ENCODE results near the gene MCRIP1.

Gene MCRIP1

DNA sequence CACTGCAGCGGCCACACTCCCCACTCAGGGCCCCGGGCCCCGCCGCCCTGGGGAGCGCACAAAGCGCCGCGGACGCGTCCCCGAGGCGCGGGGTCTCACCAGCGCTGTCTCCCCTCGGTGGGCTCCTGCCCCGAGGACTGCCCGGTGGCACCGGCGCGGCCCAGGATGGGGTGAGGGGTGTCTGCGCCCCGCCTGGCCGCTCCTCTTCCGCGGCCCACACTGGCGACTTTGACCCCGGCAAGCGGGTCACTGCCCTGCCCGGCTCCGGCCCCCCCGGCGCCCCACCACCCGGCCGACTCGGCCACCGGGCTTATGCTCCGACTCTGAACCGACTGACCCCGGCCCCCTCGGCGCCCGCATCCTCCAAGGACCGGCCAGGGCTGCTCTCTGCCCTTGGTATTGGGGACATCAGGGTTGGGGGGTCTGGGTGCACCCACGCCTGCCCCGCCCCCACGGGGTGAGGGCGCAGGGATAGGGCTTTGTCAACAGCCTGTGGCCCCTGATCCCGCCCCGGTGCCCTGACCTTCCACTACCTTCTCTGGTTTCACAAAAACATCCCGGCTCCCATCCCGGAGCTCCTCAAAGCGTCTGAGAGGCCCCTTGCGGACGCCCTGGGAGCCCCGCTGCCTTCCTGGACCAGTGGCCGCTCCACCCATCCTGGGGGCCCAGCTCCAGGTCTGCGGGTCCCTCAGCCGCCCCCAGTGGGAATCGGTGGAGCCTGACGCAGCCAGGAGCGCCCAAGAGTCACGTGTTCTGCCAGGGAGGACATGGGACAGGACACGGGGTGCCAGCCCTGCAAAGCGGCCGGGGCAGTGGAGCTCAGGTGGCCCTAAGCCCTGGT is 28.3 kb downstream of the MCRIP1 start:
- DNase-seq (ENCODE audit: low spot score) = no peak

DNA sequence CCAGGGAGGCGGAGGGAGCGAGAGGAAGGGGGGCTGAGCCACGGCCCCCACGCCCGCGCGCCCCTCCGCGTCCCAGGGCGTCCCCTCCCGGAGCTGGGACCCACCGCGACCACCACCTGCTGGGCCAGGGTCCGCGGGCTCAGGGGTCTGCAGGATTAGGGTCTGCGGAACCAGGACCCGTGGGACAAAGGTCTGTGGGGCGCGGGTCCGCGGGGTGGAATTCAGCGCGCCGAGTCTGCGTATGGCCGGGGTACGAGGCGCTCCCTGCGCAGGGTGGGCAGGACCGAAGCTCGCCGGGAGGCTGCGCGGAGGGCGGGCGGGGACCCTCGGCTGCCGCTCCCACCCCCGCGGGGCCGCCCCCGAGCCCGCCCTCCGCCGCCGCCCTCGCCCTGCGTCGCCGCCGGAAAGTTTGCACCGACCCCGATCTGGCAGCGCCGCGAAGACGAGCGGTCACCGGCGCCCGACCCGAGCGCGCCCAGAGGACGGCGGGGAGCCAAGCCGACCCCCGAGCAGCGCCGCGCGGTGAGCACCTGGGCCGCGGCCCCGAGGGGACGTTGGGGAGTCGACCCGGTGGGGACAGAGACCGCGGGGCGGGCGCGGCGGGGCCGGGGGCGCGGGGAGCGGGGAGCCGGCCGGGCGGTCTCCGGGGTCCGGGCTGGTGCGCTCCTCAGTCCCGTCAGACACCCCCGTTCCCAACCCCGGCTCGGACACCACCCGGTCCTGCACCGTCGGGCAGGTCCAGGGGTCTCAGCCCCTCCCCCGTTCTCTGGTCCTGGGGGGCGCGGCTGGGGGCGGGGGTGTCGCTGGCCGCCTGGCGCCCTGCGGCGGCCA is 29.1 kb downstream of the MCRIP1 start, which contains the start of gene GCGR:
Gene GCGR (plus strand): TSS at position 423 of the 831 bp plus-strand sequence. CDS start 4,869 bp downstream, outside the sequence.
- DNase-seq (ENCODE audit: low spot score) = no peak
- TF ChIP-seq, protein P1, sequence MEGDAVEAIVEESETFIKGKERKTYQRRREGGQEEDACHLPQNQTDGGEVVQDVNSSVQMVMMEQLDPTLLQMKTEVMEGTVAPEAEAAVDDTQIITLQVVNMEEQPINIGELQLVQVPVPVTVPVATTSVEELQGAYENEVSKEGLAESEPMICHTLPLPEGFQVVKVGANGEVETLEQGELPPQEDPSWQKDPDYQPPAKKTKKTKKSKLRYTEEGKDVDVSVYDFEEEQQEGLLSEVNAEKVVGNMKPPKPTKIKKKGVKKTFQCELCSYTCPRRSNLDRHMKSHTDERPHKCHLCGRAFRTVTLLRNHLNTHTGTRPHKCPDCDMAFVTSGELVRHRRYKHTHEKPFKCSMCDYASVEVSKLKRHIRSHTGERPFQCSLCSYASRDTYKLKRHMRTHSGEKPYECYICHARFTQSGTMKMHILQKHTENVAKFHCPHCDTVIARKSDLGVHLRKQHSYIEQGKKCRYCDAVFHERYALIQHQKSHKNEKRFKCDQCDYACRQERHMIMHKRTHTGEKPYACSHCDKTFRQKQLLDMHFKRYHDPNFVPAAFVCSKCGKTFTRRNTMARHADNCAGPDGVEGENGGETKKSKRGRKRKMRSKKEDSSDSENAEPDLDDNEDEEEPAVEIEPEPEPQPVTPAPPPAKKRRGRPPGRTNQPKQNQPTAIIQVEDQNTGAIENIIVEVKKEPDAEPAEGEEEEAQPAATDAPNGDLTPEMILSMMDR (IDR thresholded peaks at IDR 0.05; ENCODE audit: extremely low read depth, missing control alignments) = no peak

More for the DNA sequence above, 28.3 kb downstream of the MCRIP1 start:
- TF ChIP-seq, protein P1 (IDR thresholded peaks at IDR 0.05; ENCODE audit: extremely low read depth, missing control alignments) = no peak

DNA sequence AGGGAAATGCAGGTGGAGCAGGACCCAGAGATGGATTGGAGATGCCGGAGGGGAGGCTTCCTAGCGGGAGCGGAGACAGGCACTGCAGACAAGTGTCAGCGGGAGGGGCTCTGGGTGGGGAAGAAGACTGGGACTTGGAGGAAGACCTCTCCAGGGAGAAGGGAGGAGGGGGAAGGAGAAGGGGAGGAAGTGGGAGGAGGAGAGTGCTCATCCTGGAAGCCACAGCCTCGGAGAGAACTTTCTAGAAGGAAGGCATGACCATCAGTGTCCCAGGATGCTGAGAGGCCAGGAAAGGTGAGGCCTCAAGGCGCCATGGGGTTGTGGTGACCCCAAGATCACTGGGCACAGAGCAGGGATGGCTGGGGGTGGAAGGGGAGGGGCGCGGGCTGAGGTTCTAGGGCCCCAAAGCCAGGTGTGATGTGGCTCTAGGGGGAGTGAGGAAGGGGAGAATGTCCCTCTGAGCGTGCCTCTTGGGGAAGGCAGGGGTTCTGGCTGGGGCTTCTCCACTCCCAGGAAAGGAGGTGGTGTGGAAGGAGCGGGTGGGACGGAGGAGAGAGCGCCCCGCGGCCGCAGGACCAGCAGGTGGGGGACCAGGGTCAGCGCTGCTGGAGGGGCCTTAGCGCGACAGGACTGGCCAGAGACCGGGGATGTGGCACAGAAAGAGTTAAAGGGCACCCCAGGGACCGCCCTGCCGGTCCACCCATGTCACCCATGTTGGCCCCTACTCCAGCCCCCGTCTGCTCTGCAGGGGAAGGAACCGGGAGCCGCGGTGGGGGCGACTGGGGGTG is 30.0 kb downstream of the MCRIP1 start:
- DNase-seq (ENCODE audit: low spot score) = no peak
- TF ChIP-seq, protein P1 (IDR thresholded peaks at IDR 0.05; ENCODE audit: extremely low read depth, missing control alignments) = no peak

DNA sequence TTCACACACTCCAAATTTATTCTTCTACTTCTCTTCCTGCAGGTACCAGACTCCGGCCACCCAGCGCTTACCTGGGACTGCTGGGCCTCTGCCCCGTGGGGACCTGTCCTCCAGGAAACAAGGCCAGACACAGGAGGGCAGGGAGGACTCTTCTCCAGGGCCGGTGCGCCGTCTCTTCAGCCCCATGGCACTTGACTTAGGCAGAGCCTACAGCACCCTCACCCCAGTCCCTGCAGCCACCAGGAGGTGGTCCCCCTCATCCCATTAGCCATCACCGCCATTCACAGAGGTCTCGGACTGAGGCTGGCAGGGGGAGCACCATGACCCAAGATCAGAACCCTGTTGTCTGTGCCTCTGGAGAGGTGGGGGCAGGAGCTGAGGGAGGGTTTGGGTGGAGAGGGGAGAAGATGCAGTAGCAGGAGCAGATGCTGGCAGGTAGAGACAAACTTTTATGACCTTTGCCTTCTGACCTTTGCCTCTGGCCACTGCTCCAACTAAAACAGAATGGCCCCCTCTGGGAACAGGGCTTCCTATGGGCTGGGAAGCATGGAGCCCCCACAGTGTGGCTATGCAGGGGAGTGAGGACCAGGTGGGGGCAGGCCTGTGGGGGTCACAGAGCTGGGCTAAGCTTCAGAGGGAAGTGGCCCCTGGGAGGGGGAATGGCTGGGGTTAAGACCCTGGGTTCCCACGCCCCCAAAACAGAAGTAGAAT is 30.9 kb downstream of the MCRIP1 start:
- TF ChIP-seq, protein P1 (IDR thresholded peaks at IDR 0.05; ENCODE audit: extremely low read depth, missing control alignments) = no peak
- no peak for DNase-seq (ENCODE audit: low spot score)

DNA sequence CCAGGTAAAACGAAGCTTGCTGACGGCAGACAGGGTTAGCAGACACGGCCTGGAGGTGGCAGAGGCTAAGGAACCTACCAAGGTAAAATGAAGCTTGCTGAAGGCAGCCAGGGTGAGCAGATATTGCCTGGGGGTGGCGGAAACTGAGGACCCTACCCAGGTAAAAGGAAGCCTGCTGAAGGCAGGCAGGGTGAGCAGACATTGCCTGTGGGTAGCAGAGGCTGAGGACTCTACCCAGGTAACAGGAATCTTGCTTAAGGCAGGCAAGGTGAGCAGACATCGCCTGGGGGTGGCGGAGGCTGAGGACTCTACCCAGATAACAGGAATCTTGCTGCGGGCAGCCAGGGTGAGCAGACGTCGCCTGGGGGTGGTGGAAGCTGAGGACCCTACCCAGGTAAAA is 31.8 kb downstream of the MCRIP1 start:
- TF ChIP-seq, protein P1 (IDR thresholded peaks at IDR 0.05; ENCODE audit: extremely low read depth, missing control alignments) = no peak
- DNase-seq (ENCODE audit: low spot score) = no peak

DNA sequence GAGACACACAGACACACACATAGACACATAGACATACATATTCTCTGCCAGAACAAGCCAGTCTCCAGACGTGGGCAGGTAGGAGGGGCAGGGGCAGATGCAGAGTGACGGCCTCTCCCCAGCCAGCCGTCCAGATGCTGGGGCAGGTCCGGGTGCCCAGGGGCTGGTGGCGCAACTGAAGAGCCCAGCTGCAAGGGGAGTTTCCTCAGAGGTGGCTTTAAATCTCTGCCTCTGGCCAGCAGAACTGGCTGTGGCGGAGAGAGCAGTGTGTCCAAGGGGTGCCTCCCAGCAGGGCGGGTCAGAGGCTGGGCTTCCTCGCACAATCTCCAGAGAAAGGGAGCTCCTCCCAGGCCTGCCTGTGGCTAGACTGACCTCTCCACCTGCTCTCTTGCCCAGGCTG is 38.6 kb downstream of the MCRIP1 start:
- no peak for DNase-seq (ENCODE audit: low spot score)

More for the DNA sequence above, 38.6 kb downstream of the MCRIP1 start:
- TF ChIP-seq, protein P1 (IDR thresholded peaks at IDR 0.05; ENCODE audit: extremely low read depth, missing control alignments) = no peak

All from GM20000 (cell line).